ENCODE measurements around the gene MEN1.

Gene MEN1

DNA sequence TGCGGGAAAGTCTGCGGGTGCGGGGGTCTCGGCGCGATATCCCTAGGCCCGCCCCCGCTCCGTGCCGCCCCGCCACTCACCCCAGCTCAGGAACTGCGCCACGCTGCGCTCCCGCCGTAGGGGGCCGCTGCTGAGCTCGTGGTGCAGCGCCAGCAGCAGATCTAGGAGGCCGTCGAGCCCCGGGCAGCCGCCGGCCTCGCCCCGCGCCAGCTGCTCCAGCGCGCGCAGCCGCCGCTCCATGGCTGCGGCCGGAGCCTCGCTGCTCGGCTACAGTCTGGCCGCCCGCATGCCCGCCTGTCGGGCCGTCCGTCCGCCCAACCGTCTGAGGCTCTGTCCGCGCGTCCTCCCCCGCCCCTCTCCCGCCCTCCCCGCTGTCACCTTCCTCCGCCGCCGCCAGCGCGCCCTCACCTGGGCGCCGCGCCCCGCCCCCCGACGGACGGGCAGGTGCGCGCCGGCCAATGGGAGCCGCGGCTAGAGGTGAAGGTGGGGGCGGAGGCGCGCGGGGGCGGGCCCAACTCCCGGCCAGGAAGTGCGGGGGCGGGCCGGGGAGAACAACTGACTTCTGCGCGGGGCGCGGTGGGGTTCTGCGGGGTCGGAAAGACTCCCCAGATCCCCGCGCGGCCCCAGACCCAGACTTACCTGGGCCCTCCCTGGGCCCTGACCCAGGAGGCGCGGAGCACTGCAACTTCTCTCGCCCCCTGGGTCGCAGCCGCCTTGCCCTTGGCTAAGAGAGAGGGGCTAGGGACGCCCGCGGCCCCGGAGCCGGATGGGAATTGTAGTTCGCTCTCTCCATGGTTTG is 34.2 kb upstream of the MEN1 start, which contains the start of gene CDC42BPG:
Gene CDC42BPG (minus strand): TSS at position 324 of the 799 bp plus-strand sequence. CDS start 84 bp downstream, at position 240.
- H3K27ac ChIP-seq, result peak within 1 kb of the TSS; percentile 82
- TF ChIP-seq CTCF (IDR thresholded peaks at IDR 0.05) (peak; percentile 87), ZFX (IDR thresholded peaks at IDR 0.05; ENCODE audit: borderline replicate concordance) (no peak)

GRCh38 chr11:64843686-64844329 is 33.5 kb upstream of the MEN1 start:
- peak overlapping the region; percentile 82 for H3K27ac ChIP-seq

DNA sequence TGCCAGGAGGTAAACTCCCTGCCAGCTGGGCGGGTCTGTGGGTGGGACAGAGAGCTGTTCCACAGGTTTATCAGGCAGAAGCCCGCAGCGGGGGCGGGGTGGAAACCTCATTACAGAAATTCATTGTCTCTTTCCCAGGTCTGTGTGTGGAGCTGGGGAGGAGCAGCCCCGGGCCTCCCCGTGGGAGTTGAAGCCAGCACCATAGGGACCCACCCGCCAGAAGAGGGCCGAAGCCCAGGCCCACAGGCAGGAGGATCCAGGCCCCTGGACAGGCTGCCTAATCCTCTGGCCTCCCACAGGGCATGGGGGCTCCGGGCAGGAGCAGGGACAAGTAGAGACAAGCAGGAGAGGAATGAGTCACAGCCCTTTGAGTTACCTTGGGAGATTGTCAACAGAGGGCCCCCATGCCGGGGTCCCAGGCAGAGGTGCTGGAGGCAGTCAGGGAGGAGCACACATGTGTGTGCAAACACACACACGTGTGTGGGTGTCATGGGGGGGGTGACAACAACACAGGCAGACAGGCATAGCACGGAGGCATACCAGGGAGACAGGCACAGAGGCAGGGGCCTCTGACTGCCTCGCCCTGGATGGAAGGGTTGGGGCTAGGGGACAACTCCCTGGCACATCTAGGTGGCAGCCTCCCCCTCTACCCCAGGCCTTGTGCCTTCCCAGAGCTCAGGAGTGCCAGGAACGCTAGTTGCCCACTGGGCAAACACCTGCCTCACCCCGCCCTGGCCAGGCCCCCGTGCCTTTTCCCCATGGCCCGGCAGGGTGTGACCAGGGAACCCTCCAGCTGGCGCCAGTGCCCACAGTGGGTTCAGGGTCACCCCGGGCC is 32.7 kb upstream of the MEN1 start:
- TF ChIP-seq ZFX (IDR thresholded peaks at IDR 0.05; ENCODE audit: borderline replicate concordance), result no peak
- TF ChIP-seq CTCF (IDR thresholded peaks at IDR 0.05), result no peak
- H3K27ac ChIP-seq, result peak overlapping the region; percentile 82

More at GRCh38 chr11:64843686-64844329, 33.5 kb upstream of the MEN1 start:
- TF ChIP-seq CTCF (IDR thresholded peaks at IDR 0.05) (no peak), ZFX (IDR thresholded peaks at IDR 0.05; ENCODE audit: borderline replicate concordance) (no peak)

- peak overlapping the region; percentile 82 for H3K27ac ChIP-seq
- TF ChIP-seq ZFX (IDR thresholded peaks at IDR 0.05; ENCODE audit: borderline replicate concordance), result no peak
- TF ChIP-seq CTCF (IDR thresholded peaks at IDR 0.05), result no peak
Measured at GRCh38 chr11:64842366-64842759, 32.0 kb upstream of the MEN1 start.

DNA sequence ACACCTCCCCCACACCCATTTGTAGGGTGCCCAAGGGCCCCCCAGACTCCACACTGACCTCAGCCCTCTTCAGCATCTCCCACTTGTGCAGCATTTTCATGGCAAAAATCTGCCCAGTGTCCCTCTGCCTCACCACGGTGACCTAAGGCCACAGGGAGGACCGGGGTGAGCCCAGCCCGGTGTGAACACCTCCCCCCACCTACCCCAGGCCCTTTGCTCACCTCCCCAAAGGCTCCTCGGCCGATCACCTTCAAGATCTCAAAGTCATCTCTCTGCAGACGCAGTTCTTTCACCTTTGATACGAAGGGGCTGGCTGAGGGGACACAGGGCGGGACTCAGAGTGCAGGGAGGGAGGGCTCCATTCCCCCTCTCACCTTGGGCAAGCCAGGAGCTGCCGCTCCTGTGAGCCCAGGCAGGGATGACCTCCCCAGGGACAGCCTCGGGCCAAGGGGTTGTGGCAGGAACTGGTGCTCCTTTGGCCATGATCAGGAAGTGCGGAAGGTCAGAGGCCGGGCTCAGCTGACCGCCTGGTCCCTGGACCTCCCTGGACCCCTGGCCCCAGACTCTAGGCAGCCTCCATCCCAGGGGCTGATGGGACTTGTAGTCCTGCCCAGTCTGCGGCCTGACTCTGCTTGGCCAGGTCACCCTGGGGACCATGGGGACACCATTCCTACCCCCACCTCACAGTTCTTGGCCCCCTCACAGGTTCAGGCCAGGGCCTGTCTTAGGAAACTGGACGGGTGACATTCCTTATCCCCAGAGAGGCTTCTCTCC is 31.4 kb upstream of the MEN1 start:
- H3K27ac ChIP-seq, result peak overlapping the region; percentile 82
- TF ChIP-seq CTCF (IDR thresholded peaks at IDR 0.05) (no peak), ZFX (IDR thresholded peaks at IDR 0.05; ENCODE audit: borderline replicate concordance) (no peak)

DNA sequence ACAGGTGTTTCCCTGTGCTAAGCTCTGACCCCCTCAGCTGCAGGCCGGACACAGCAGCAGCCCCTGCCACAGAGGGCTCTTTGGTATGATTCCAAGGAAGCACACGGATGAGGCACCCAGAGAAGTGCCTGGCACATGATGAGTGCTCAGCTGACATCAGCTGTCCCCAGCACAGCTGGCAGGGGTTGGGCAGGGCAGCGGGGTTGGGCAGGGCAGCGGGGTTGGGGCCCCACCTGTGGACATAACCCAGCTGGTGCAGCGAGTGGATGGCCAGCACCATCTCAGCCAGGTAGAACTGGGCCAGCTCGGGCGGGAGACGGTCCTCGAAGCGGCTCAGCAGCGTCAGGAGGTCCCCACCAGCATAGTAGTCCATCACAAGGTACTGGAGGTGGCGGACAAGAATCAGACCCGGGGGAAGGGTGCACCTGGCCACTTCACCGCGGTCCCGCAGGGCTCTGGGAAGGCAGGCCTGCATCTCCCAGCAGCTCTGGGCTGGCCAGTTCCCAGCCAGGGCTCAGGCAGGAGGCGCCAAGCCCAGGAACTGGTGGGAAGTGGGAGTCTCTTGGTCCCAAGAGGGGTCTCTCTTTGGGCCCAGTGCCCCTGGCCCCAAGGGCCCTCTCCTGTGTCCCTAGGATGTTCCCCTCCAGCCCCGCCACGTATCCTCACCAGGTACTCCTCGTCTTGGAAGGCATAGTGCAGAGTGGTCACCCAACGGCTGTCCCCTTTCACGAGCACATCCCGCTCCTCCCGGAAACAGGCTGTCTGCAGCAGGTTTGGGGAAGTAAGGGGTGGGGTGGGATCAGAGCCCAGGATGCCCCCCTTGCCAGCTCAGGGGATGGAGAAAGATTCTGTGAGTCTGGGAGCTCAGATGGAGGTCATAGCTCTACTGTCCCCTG is 29.8 kb upstream of the MEN1 start:
- TF ChIP-seq ZFX (IDR thresholded peaks at IDR 0.05; ENCODE audit: borderline replicate concordance) (no peak), CTCF (IDR thresholded peaks at IDR 0.05) (no peak)
- no peak overlapping the region for H3K27ac ChIP-seq
